Mucosa of descending colon (tissue), 3 donors: Measurements from ENCODE around the gene ZBTB33. TPM values are rescaled to one million over a fixed set of nuclear protein-coding genes. Genes with fewer than 3 reads are reported as not detected.

ENCODE experiments used
- ATAC-seq: fragments of 200-7000 bp; cut with Tn5 transposase; one replicate; pipeline ENCODE4 v1.9.1; 2020; ENCODE audit warnings: mild to moderate bottlenecking, moderate library complexity
- DNase-seq, 3 donors: peaks; one replicate each; pipeline ENCODE4 v3.0.0-alpha.2; 2020
- H3K36me3 ChIP-seq: fragments of 200-600 bp; one replicate; pipeline ENCODE4 v1.8.0; 2021; ENCODE audit warnings: low read depth, mild to moderate bottlenecking
- H3K4me1 ChIP-seq: fragments of 200-600 bp; one replicate; pipeline ENCODE4 v1.8.0; 2021; ENCODE audit warnings: low read depth, mild to moderate bottlenecking
- H3K4me3 ChIP-seq: fragments of 200-600 bp; one replicate; pipeline ENCODE4 v1.8.0; 2021; ENCODE audit warnings: mild to moderate bottlenecking
- H3K9me3 ChIP-seq: fragments of 200-600 bp; one replicate; pipeline ENCODE4 v1.8.0; 2021; ENCODE audit warnings: mild to moderate bottlenecking
- CTCF ChIP-seq: fragments of 200-600 bp; IDR thresholded peaks from one replicate; pipeline ENCODE4 v1.8.0; 2022; ENCODE audit warnings: antibody characterized with exemption, mild to moderate bottlenecking
- intact Hi-C, 2 donors: fragments of 100-400 bp; cut with DNase I in 1 of 2; cut with micrococcal nuclease in 1 of 2; formaldehyde crosslinking; loops; one replicate each; pipeline versions ENCODE4 v1.11.0 to v1.11.1; 2022; cut with DNase I, micrococcal nuclease
- total RNA-seq, 3 donors: library from RNA; stranded (reverse); fragmentation: NEBNext Ultra II Directional in 2 of 3; extraction: Animal tissue kit (Norgen Biotek cat#: 25700) in 2 of 3; gene quantifications; one replicate each; pipeline versions ENCODE4 v1.2.1 to v1.2.4, GENCODE V29; 2021 to 2023
- donor health status: DM: no; HTN: no; CAD: no; lungs with moderate emphysema.
- donor health status: DM: no; HTN: no; CAD: no.
- donor health status: DM: no; HTN: yes; CAD: no.

The ZBTB33 gene
- total RNA-seq, 3 donors from 2014 or later, result 10.2 to 12.5 (median 12.0) TPM

- no peak for DNase-seq
Observed at GRCh38 chrX:120290107-120290506, 39.5 kb downstream of the ZBTB33 start.

GRCh38 chrX:120291211-120291610, 40.6 kb downstream of the ZBTB33 start:
- intact Hi-C loops, result no loop called here
- TF ChIP-seq CTCF, result no peak
- Histone ChIP-seq H3K4me1 (no peaks in the 10 kb centered on the region), H3K36me3 (no peaks in the 10 kb centered on the region), H3K4me3 (no peak overlapping the region), H3K9me3 (no peaks in the 10 kb centered on the region)
- no peak for DNase-seq
- no peak for ATAC-seq

More at GRCh38 chrX:120290107-120290506, 39.5 kb downstream of the ZBTB33 start:
- H3K36me3 ChIP-seq, result no peaks in the 10 kb centered on the region
- ATAC-seq, result no peak
- H3K4me1 ChIP-seq, result no peaks in the 10 kb centered on the region
- intact Hi-C loops, result no loop called here
- no peak overlapping the region for H3K4me3 ChIP-seq
- no peaks in the 10 kb centered on the region for H3K9me3 ChIP-seq
- TF ChIP-seq CTCF, result no peak

GRCh38 chrX:120293015-120293414, 42.4 kb downstream of the ZBTB33 start:
- no peak overlapping the region for H3K4me3 ChIP-seq
- H3K9me3 ChIP-seq, result no peaks in the 10 kb centered on the region
- ATAC-seq (no peak), DNase-seq (no peak)
- H3K4me1 ChIP-seq, result no peaks in the 10 kb centered on the region
- no peaks in the 10 kb centered on the region for H3K36me3 ChIP-seq
- TF ChIP-seq CTCF, result no peak
- intact Hi-C loops, result no loop called here

DNA sequence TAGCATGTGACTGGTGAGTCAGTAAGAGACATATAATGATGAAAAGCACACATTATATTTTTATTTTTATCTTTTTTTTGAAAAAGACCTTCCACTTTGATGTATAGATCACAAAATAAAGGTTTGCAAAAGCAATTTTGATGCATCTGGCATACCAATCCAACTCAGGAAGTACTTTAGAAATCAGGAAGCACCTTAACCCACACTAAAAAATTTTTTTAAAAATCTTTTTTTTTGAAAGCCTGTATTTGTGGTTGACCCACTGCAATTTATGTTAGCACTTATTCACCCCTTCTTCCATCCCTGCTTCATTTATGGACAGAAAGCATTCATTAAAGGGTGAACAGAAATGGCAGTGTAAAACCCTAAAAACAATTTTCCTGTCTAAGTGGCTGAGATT, 44.0 kb downstream of the ZBTB33 start:
- intact Hi-C loops, result no loop called here
- DNase-seq (no peak), ATAC-seq (no peak)
- Histone ChIP-seq H3K4me3 (no peak overlapping the region), H3K4me1 (no peaks in the 10 kb centered on the region), H3K36me3 (no peaks in the 10 kb centered on the region), H3K9me3 (no peaks in the 10 kb centered on the region)
- no peak for TF ChIP-seq CTCF

DNA sequence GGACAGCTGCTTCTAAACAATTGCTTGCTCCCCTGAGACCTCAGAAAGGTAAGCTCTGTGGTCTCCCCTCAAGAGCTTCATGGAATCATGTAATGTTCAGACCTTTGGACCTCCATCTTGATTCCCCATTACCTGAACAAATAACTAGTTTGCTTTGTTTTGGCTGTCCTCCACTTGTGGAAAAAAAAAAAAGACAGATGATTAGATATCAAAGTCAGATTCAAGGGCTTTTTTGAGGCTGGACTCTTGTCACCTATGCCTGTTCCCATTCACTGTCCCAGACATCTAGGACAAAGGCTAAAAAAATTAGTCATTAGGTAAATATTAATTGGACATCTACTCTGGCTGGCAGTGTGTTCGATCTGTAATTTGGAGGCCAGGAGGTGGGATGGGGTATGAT, 47.3 kb downstream of the ZBTB33 start:
- Histone ChIP-seq H3K36me3 (no peaks in the 10 kb centered on the region), H3K4me3 (no peak overlapping the region), H3K9me3 (no peaks in the 10 kb centered on the region), H3K4me1 (no peaks in the 10 kb centered on the region)
- DNase-seq (no peak), ATAC-seq (no peak)
- intact Hi-C loops, result no loop called here
- TF ChIP-seq CTCF, result no peak

DNA sequence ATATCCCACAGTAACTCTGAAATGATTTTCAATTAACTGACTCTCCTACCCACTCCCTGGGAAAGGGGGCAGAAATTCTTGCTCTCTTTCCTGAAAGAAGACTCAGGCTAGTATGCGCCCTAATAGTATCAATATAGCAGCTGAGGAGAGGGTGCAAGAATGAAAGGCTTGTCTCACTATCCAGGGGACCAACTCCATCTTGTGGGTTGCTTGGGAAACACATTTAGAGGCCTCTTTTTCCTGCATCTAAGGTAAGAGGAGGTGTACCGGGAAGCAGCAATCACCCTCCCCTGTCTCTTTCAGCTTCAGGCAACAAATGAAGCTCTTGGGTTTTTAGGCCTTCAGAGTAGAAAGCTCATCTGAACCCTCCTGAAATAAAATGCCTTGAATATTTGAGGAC, 49.3 kb downstream of the ZBTB33 start:
- Histone ChIP-seq H3K9me3 (no peaks in the 10 kb centered on the region), H3K36me3 (no peaks in the 10 kb centered on the region), H3K4me3 (no peak overlapping the region), H3K4me1 (no peaks in the 10 kb centered on the region)
- no peak for TF ChIP-seq CTCF
- DNase-seq (no peak), ATAC-seq (no peak)
- intact Hi-C loops, result no loop called here
